DND-41 (cell line): Measurements from ENCODE around the gene ALOX12B.

Experiments used
- ATAC-seq: fragments of 200-7000 bp; cut with Tn5 transposase; 3 replicates; pipeline ENCODE4 v1.9.1; 2021; ENCODE audit warnings: low read depth; ENCODE audit not compliant: insufficient read depth
- DNase-seq: peaks from one replicate; pipeline ENCODE4 v3.0.0-alpha.2; 2020
- H2AFZ ChIP-seq: 2 replicates; pipeline ENCODE4 v1.6.0; 2012; ENCODE audit warnings: low read depth, low read length
- H3K27ac ChIP-seq: 2 replicates; pipeline ENCODE4 v1.5.1; 2012; ENCODE audit warnings: low read length, inconsistent platforms
- H3K27me3 ChIP-seq: fragments of 200-600 bp; sonication (generic); 2 replicates; pipeline ENCODE4 v1.6.0; 2012; ENCODE audit warnings: low read length, mild to moderate bottlenecking, inconsistent platforms; ENCODE audit not compliant: insufficient read depth, poor library complexity
- H3K36me3 ChIP-seq: 2 replicates; pipeline ENCODE4 v1.5.1; 2012; ENCODE audit warnings: low read length, inconsistent platforms; ENCODE audit not compliant: insufficient read depth
- H3K4me1 ChIP-seq: 2 replicates; pipeline ENCODE4 v1.5.1; 2012; ENCODE audit warnings: mild to moderate bottlenecking, low read length; ENCODE audit not compliant: insufficient read depth
- H3K4me2 ChIP-seq: 2 replicates; pipeline ENCODE4 v1.6.0; 2012; ENCODE audit warnings: mild to moderate bottlenecking, moderate library complexity, low read length, inconsistent platforms; ENCODE audit not compliant: insufficient read depth
- H3K4me3 ChIP-seq, 2 experiments: fragments of 200-600 bp in 1 of 2; shearing (Covaris generic) in 1 of 2; 2 replicates each; pipeline ENCODE4 v1.5.1; 2012 to 2016; ENCODE audit warnings: inconsistent platforms in 2 of 2, low read length in 2 of 2, mild to moderate bottlenecking in 2 of 2, low read depth in 1 of 2, moderate library complexity in 1 of 2
- H3K79me2 ChIP-seq: 2 replicates; pipeline ENCODE4 v1.6.0; 2012; ENCODE audit warnings: low read length, inconsistent platforms; ENCODE audit not compliant: insufficient read depth
- H3K9ac ChIP-seq: 2 replicates; pipeline ENCODE4 v1.6.0; 2012; ENCODE audit warnings: low read depth, mild to moderate bottlenecking, inconsistent platforms, low read length, moderate library complexity
- H3K9me3 ChIP-seq: 2 replicates; pipeline ENCODE4 v1.5.1; 2012; ENCODE audit warnings: low read length, moderate library complexity, mild to moderate bottlenecking, inconsistent platforms; ENCODE audit not compliant: insufficient read depth, severe bottlenecking
- H4K20me1 ChIP-seq: 2 replicates; pipeline ENCODE4 v1.6.0; 2012; ENCODE audit warnings: low read length; ENCODE audit not compliant: insufficient read depth
- CTCF ChIP-seq: IDR thresholded peaks from 2 replicates; pipeline ENCODE4 v1.5.1; 2012; ENCODE audit warnings: borderline replicate concordance, low read length, moderate library complexity, mild to moderate bottlenecking; ENCODE audit not compliant: poor library complexity, severe bottlenecking; ENCODE audit errors: extremely low read depth
- EZH2 ChIP-seq: IDR thresholded peaks from 3 replicates; pipeline ENCODE4 v1.6.1; 2012; ENCODE audit warnings: borderline replicate concordance, low read depth, mild to moderate bottlenecking, moderate library complexity, low read length, inconsistent platforms; ENCODE audit not compliant: severe bottlenecking

Gene ALOX12B

GRCh38 chr17:8068736-8069586 lies 18.6 kb downstream of the ALOX12B start:
- ATAC-seq (no peak), DNase-seq (no peak)
- TF ChIP-seq EZH2 (no peak), CTCF (no peak)
- Histone ChIP-seq H3K4me2 (no peak overlapping the region), H3K36me3 (no peaks in the 10 kb centered on the region), H3K9me3 (no peaks in the 10 kb centered on the region), H3K27ac (no peak overlapping the region), H3K4me3 (no peak overlapping the region), H3K4me1 (peaks cover 6% of the 10 kb centered on the region), H4K20me1 (peaks cover 5% of the 10 kb centered on the region), H2AFZ (no peak overlapping the region), H3K27me3 (peaks cover 42% of the 10 kb centered on the region), H3K79me2 (no peaks in the 10 kb centered on the region), H3K9ac (no peak overlapping the region)

- no peak overlapping the region for H3K27ac ChIP-seq
Measured at GRCh38 chr17:8067806-8068205, 19.7 kb downstream of the ALOX12B start.

GRCh38 chr17:8066841-8067775 lies 20.4 kb downstream of the ALOX12B start:
- DNase-seq (no peak), ATAC-seq (no peak)
- Histone ChIP-seq H3K27me3 (peaks cover 32% of the 10 kb centered on the region), H3K4me1 (no peaks in the 10 kb centered on the region), H3K9ac (no peak overlapping the region), H3K9me3 (no peaks in the 10 kb centered on the region), H3K4me3 (no peak overlapping the region), H3K4me2 (no peak overlapping the region), H3K27ac (no peak overlapping the region), H4K20me1 (no peaks in the 10 kb centered on the region), H3K79me2 (no peaks in the 10 kb centered on the region), H3K36me3 (no peaks in the 10 kb centered on the region), H2AFZ (no peak overlapping the region)
- TF ChIP-seq EZH2 (no peak), CTCF (no peak)

More at GRCh38 chr17:8067806-8068205, 19.7 kb downstream of the ALOX12B start:
- no peak for ATAC-seq
- Histone ChIP-seq H3K27me3 (peaks cover 31% of the 10 kb centered on the region), H2AFZ (no peak overlapping the region), H3K9me3 (no peaks in the 10 kb centered on the region), H3K4me3 (no peak overlapping the region), H4K20me1 (no peaks in the 10 kb centered on the region), H3K9ac (no peak overlapping the region), H3K4me2 (no peak overlapping the region), H3K36me3 (no peaks in the 10 kb centered on the region), H3K79me2 (no peaks in the 10 kb centered on the region), H3K4me1 (no peaks in the 10 kb centered on the region)
- TF ChIP-seq CTCF, result no peak
- no peak for TF ChIP-seq EZH2
- DNase-seq, result no peak
